WTC11 (cell line): ENCODE measurements around the gene NR3C2. TPM values are rescaled to one million over a fixed set of nuclear protein-coding genes. Genes with fewer than 3 reads are reported as not detected.

Experiments used
- ATAC-seq: fragments of 200-7000 bp; cut with Tn5 transposase; 2 replicates; pipeline ENCODE4 v1.10.0; 2021; ENCODE audit warnings: mild to moderate bottlenecking, moderate library complexity
- CTCF ChIA-PET: fragments of 300-600 bp; sonication (Branson Sonifier 250); formaldehyde crosslinking; loops from one replicate; lab custom pipeline; 2021; ENCODE audit warnings: antibody characterized with exemption; lab: Charles Lee
- POLR2A ChIA-PET: fragments of 350-600 bp; sonication (Branson Sonifier 250); formaldehyde crosslinking; loops from one replicate; lab custom pipeline; 2021; ENCODE audit warnings: antibody characterized with exemption; lab: Charles Lee
- DNase-seq: peaks from one replicate; pipeline ENCODE4 v3.0.0; 2021; ENCODE audit warnings: low spot score
- H3K27ac Mint-ChIP-seq: 2 replicates; pipeline ENCODE4 v1.8.0; 2021; ENCODE audit warnings: mixed read lengths
- H3K27me3 Mint-ChIP-seq: 2 replicates; pipeline ENCODE4 v1.8.0; 2021; ENCODE audit warnings: low read depth, mild to moderate bottlenecking, moderate library complexity, mixed read lengths
- H3K36me3 Mint-ChIP-seq: 2 replicates; pipeline ENCODE4 v1.8.0; 2021; ENCODE audit warnings: mixed read lengths
- H3K4me1 Mint-ChIP-seq: 2 replicates; pipeline ENCODE4 v1.8.0; 2022; ENCODE audit warnings: mixed read lengths
- H3K4me3 Mint-ChIP-seq: 2 replicates; pipeline ENCODE4 v1.8.0; 2021; ENCODE audit warnings: mild to moderate bottlenecking, moderate library complexity, mixed read lengths
- H3K9me3 Mint-ChIP-seq: 2 replicates; pipeline ENCODE4 v1.8.0; 2021; ENCODE audit warnings: mixed read lengths
- CREM ChIP-seq: sonication (generic); formaldehyde crosslinking; IDR thresholded peaks from 2 replicates; pipeline ENCODE4 v1.8.1; 2022; ENCODE audit warnings: mild to moderate bottlenecking, missing genetic modification reagents, moderate library complexity
- ETV6 ChIP-seq: sonication (generic); formaldehyde crosslinking; IDR thresholded peaks from 2 replicates; pipeline ENCODE4 v1.8.1; 2022; ENCODE audit warnings: mild to moderate bottlenecking, missing genetic modification reagents
- HMGA2 ChIP-seq: fragments of 250-450 bp; sonication (Bioruptor Pico); IDR thresholded peaks from 2 replicates; pipeline ENCODE4 v1.4.0; 2021; ENCODE audit warnings: mild to moderate bottlenecking, moderate library complexity
- KAT7 ChIP-seq: sonication (generic); formaldehyde crosslinking; IDR thresholded peaks from 2 replicates; pipeline ENCODE4 v1.8.1; 2023; ENCODE audit warnings: missing genetic modification reagents, mild to moderate bottlenecking, borderline replicate concordance
- RORB ChIP-seq: fragments of 250-450 bp; sonication (Bioruptor Pico); IDR thresholded peaks from 2 replicates; pipeline ENCODE4 v1.9.0; 2021; ENCODE audit warnings: mild to moderate bottlenecking
- SP1 ChIP-seq: sonication (generic); formaldehyde crosslinking; conservative IDR thresholded peaks from 2 replicates; pipeline ENCODE4 v1.8.1; 2022; ENCODE audit warnings: missing genetic modification reagents
- TEAD1 ChIP-seq: sonication (generic); formaldehyde crosslinking; IDR thresholded peaks from 2 replicates; pipeline ENCODE4 v1.8.0; 2022; ENCODE audit warnings: mild to moderate bottlenecking, missing genetic modification reagents
- ZNF138 ChIP-seq: sonication (generic); formaldehyde crosslinking; conservative IDR thresholded peaks from 2 replicates; pipeline ENCODE4 v1.8.1; 2022; ENCODE audit warnings: mild to moderate bottlenecking, moderate library complexity, missing genetic modification reagents
- ZNF423 ChIP-seq: fragments of 250-450 bp; sonication (Bioruptor Pico); IDR thresholded peaks from 2 replicates; pipeline ENCODE4 v2.1.2; 2022; ENCODE audit warnings: mild to moderate bottlenecking, moderate library complexity
- total RNA-seq: library from RNA; stranded (reverse); gene quantifications from 3 replicates; pipeline ENCODE4 v1.2.3, GENCODE V29; 2021
- TF ChIP-seq, protein P1 (sequence below): sonication (generic); formaldehyde crosslinking; IDR thresholded peaks from 2 replicates; pipeline ENCODE4 v1.8.0; 2023; ENCODE audit warnings: mild to moderate bottlenecking, missing genetic modification reagents
- TF ChIP-seq, protein P2 (sequence below): sonication (generic); formaldehyde crosslinking; IDR thresholded peaks from 2 replicates; pipeline ENCODE4 v1.8.1; 2022; ENCODE audit warnings: low read depth, mild to moderate bottlenecking, moderate library complexity, missing genetic modification reagents, borderline replicate concordance
- TF ChIP-seq, protein P3 (sequence below): fragments of 250-450 bp; sonication (Bioruptor Pico); IDR thresholded peaks from 2 replicates; pipeline ENCODE4 v2.1.2; 2022; ENCODE audit warnings: mild to moderate bottlenecking, moderate library complexity
- TF ChIP-seq, protein P4 (sequence below): fragments of 250-450 bp; sonication (Bioruptor Pico); IDR thresholded peaks from 2 replicates; pipeline ENCODE4 v1.8.0; 2021; ENCODE audit warnings: mild to moderate bottlenecking
- TF ChIP-seq, protein P5 (sequence below): sonication (generic); formaldehyde crosslinking; IDR thresholded peaks from 2 replicates; pipeline ENCODE4 v1.8.0; 2023; ENCODE audit warnings: missing genetic modification reagents, mild to moderate bottlenecking, borderline replicate concordance
- TF ChIP-seq, protein P6 (sequence below): sonication (generic); formaldehyde crosslinking; IDR thresholded peaks from 2 replicates; pipeline ENCODE4 v1.8.0; 2022; ENCODE audit warnings: mild to moderate bottlenecking, missing genetic modification reagents

NR3C2 gene
- total RNA-seq, 1 experiment from 2014 or later: 2.8 TPM

DNA sequence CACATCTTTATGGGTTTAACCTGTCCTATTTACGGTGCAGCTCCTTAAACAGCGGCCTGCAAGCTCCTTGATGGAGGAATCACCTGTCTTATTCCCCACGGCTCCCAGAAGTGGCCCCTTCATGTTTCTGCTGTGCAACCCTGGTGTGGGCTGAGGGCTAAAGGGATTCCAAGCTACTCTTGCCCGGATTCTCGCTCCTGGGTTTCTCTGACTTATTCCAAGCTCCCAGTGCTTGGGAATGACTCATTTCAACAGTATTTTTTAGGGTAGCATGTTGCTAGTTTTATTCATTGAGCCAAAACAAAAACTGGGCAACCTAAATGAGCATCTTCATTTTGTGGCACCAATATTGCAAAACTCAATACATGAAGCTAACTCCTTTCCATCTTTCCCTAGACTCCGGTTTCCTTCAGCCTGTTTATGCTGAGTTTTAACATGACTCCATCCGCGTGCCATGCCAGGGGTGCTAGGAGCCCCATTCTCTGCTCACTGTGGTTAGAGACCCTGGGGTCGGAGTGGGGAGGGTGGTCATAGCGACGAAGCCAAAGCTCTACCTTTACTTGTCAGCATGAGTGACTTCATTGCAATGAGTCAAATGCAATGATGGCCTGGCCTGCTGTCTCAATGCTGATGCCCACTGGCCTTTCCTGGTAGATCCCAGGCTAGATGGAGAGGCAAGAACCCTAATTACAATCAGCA is 349.7 kb downstream of the NR3C2 start:
- Mint-ChIP-seq H3K36me3 (no peaks in the 10 kb centered on the region), H3K4me3 (no peak overlapping the region), H3K27me3 (no peaks in the 10 kb centered on the region; the same call in 1 of the 2 replicates), H3K9me3 (peaks cover 3% of the 10 kb centered on the region; the same call in 1 of the 2 replicates), H3K27ac (no peak overlapping the region), H3K4me1 (peaks cover 15% of the 10 kb centered on the region)
- no peak for ATAC-seq
- POLR2A ChIA-PET: no interaction called here
- CTCF ChIA-PET: interaction anchor here (1.0 kb wide), 1 partner anchor 10 kb away, joined by 3 read pairs; no protein-coding TSS in a partner anchor
- no peak for DNase-seq
- TF ChIP-seq ZNF423 (CRISPR knock-in tag) (no peak), TEAD1 (CRISPR knock-in tag) (no peak), SP1 (CRISPR knock-in tag) (no peak), ZNF138 (no peak), ETV6 (CRISPR knock-in tag) (no peak), RORB (CRISPR knock-in tag) (no peak), CREM (no peak), HMGA2 (no peak), KAT7 (no peak)
- TF ChIP-seq, protein P1, sequence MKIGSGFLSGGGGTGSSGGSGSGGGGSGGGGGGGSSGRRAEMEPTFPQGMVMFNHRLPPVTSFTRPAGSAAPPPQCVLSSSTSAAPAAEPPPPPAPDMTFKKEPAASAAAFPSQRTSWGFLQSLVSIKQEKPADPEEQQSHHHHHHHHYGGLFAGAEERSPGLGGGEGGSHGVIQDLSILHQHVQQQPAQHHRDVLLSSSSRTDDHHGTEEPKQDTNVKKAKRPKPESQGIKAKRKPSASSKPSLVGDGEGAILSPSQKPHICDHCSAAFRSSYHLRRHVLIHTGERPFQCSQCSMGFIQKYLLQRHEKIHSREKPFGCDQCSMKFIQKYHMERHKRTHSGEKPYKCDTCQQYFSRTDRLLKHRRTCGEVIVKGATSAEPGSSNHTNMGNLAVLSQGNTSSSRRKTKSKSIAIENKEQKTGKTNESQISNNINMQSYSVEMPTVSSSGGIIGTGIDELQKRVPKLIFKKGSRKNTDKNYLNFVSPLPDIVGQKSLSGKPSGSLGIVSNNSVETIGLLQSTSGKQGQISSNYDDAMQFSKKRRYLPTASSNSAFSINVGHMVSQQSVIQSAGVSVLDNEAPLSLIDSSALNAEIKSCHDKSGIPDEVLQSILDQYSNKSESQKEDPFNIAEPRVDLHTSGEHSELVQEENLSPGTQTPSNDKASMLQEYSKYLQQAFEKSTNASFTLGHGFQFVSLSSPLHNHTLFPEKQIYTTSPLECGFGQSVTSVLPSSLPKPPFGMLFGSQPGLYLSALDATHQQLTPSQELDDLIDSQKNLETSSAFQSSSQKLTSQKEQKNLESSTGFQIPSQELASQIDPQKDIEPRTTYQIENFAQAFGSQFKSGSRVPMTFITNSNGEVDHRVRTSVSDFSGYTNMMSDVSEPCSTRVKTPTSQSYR (CRISPR knock-in tag): no peak
- TF ChIP-seq, protein P2, sequence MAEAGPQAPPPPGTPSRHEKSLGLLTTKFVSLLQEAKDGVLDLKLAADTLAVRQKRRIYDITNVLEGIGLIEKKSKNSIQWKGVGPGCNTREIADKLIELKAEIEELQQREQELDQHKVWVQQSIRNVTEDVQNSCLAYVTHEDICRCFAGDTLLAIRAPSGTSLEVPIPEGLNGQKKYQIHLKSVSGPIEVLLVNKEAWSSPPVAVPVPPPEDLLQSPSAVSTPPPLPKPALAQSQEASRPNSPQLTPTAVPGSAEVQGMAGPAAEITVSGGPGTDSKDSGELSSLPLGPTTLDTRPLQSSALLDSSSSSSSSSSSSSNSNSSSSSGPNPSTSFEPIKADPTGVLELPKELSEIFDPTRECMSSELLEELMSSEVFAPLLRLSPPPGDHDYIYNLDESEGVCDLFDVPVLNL: no peak
- TF ChIP-seq, protein P3, sequence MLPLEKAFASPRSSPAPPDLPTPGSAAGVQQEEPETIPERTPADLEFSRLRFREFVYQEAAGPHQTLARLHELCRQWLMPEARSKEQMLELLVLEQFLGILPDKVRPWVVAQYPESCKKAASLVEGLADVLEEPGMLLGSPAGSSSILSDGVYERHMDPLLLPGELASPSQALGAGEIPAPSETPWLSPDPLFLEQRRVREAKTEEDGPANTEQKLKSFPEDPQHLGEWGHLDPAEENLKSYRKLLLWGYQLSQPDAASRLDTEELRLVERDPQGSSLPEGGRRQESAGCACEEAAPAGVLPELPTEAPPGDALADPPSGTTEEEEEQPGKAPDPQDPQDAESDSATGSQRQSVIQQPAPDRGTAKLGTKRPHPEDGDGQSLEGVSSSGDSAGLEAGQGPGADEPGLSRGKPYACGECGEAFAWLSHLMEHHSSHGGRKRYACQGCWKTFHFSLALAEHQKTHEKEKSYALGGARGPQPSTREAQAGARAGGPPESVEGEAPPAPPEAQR (CRISPR knock-in tag): no peak
- TF ChIP-seq, protein P4, sequence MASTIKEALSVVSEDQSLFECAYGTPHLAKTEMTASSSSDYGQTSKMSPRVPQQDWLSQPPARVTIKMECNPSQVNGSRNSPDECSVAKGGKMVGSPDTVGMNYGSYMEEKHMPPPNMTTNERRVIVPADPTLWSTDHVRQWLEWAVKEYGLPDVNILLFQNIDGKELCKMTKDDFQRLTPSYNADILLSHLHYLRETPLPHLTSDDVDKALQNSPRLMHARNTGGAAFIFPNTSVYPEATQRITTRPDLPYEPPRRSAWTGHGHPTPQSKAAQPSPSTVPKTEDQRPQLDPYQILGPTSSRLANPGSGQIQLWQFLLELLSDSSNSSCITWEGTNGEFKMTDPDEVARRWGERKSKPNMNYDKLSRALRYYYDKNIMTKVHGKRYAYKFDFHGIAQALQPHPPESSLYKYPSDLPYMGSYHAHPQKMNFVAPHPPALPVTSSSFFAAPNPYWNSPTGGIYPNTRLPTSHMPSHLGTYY: no peak
- TF ChIP-seq, protein P5, sequence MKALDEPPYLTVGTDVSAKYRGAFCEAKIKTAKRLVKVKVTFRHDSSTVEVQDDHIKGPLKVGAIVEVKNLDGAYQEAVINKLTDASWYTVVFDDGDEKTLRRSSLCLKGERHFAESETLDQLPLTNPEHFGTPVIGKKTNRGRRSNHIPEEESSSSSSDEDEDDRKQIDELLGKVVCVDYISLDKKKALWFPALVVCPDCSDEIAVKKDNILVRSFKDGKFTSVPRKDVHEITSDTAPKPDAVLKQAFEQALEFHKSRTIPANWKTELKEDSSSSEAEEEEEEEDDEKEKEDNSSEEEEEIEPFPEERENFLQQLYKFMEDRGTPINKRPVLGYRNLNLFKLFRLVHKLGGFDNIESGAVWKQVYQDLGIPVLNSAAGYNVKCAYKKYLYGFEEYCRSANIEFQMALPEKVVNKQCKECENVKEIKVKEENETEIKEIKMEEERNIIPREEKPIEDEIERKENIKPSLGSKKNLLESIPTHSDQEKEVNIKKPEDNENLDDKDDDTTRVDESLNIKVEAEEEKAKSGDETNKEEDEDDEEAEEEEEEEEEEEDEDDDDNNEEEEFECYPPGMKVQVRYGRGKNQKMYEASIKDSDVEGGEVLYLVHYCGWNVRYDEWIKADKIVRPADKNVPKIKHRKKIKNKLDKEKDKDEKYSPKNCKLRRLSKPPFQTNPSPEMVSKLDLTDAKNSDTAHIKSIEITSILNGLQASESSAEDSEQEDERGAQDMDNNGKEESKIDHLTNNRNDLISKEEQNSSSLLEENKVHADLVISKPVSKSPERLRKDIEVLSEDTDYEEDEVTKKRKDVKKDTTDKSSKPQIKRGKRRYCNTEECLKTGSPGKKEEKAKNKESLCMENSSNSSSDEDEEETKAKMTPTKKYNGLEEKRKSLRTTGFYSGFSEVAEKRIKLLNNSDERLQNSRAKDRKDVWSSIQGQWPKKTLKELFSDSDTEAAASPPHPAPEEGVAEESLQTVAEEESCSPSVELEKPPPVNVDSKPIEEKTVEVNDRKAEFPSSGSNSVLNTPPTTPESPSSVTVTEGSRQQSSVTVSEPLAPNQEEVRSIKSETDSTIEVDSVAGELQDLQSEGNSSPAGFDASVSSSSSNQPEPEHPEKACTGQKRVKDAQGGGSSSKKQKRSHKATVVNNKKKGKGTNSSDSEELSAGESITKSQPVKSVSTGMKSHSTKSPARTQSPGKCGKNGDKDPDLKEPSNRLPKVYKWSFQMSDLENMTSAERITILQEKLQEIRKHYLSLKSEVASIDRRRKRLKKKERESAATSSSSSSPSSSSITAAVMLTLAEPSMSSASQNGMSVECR: no peak
- TF ChIP-seq, protein P6, sequence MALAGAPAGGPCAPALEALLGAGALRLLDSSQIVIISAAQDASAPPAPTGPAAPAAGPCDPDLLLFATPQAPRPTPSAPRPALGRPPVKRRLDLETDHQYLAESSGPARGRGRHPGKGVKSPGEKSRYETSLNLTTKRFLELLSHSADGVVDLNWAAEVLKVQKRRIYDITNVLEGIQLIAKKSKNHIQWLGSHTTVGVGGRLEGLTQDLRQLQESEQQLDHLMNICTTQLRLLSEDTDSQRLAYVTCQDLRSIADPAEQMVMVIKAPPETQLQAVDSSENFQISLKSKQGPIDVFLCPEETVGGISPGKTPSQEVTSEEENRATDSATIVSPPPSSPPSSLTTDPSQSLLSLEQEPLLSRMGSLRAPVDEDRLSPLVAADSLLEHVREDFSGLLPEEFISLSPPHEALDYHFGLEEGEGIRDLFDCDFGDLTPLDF (CRISPR knock-in tag): no peak
